ENCODE measurements around the gene PATE4. TPM values are rescaled to one million over a fixed set of nuclear protein-coding genes. Genes with fewer than 3 reads are reported as not detected.
"Not testable (repeated sequence)": the region's sequence is repeated elsewhere in the genome, so short reads cannot be mapped to it uniquely, and the experiment has no call there.

Gene PATE4, protein sequence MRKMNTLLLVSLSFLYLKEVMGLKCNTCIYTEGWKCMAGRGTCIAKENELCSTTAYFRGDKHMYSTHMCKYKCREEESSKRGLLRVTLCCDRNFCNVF
- total RNA-seq: not detected in 2 replicates

DNA sequence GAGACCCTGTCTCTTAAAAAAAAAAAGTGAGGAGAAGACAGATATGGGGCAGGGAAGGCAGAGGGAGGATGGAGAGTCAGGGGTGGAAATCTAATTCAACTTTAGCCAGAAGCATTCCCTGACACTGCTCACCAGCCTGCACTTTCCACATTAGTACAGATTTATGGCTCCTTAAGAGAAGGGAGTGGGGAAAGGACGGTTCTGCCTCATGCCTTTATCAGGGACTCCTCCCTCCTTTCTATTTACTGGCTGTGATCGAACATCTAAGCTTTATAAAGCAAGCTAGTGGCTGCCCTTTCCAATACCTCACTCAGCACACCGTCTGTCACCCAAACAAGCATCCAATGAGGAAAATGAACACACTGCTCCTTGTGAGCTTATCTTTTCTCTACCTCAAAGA lies at the start of gene PATE4:
Gene PATE4, plus strand, starts transcription at position 301 of the 400 bp plus-strand sequence. Its CDS starts 44 bp downstream, at position 345.
- intact Hi-C loops (cut with micrococcal nuclease): no loop called here

DNA sequence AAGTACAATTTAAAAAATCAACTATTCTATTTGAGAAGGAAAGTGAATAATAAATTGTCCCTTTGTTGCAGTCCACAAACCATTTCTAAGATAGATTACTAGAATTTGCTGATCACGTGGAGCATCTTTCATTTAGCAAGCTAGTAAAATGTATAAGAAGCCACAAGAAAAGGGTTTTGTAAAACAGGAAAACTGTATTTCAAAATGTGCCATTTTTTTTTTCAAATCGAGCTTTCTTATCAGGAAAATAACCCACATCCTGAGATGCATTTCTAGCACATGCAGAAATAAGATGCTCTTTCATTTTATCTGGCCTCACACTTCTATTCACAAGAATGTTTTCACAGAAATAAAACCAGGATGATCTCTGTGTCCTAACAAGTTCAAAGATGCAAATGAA lies 48.4 kb upstream of the PATE4 start:
- intact Hi-C loops (cut with micrococcal nuclease): no loop called here

DNA sequence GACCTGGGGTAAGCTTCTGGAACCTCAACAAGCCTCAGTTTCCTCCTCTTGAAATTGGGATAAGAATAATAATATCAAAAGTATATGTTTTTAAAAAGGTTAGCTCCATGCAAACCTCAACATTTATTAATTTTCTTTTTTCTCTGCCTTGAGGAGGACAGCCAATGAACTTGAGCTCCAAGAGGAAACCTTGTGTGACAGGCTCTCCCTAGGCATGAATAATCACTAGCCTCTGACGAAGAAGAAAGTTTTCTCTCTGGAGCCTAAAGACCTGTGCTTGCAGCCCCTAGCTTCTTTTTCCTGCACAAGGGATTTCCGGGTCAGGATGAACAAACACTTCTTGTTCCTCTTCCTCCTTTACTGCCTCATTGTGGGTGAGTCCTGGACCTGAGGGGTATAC lies 45.3 kb upstream of the PATE4 start, which contains the start of gene PATE3:
Gene PATE3, plus strand, starts transcription at position 301 of the 400 bp plus-strand sequence. Its CDS starts 25 bp downstream, at position 326.
- intact Hi-C loops (cut with micrococcal nuclease): no loop called here

DNA sequence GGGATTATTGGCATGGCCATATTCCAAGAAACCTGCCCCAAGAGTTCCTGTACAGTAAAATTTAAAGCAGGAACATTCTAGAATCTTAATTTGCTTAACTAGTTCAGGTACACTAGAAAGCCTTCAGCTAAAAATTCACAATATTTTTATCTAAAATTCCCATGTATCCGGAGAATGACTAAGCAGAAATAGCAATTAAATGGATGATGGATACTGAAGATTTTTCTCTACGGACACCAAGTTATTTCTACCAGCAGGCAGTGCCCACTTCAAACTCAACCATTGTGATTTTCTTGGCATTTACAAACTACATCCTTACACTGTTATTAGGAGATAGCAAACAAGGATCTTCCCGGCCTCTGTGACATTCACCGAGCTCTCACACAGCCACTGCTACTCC lies 42.3 kb upstream of the PATE4 start:
- intact Hi-C loops (cut with micrococcal nuclease): no loop called here

DNA sequence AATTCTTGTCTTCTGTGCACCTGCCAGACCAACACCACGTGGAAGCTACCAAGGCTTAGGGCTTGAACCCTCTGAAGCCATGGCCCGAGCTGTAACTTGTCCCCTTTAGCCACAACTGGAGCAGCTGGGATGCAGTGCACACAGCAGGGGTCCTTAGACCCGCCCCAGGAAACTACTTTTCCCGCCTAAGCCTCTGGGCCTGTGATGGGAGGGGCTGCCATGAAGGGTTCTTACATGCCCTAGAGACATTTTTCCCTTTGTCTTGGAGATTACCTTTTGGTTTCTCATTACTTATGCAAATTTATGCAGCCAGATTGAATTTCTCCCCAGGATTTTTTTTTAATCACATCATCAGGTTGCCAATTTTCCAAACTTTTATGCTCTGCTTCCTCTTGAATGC lies 35.5 kb upstream of the PATE4 start:
- intact Hi-C loops (cut with micrococcal nuclease): no loop called here

DNA sequence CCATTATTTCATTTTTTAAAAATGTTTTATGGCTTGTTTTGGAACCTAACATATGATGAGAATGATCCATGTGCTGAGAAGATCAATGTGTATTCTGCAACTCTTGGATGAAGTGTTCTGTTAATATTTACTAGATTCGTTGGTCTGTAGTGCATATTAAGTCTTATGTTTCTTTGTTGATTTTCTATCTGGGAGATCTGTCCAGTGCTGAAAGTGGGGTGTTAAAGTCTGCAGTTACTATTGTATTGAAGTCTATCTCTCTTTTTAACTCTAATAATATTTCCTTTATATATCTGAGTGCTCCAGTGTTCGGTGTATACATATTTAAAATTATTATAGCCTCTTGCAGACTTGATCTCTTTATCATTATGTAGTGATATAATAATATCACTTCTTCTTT lies 33.3 kb upstream of the PATE4 start:
- intact Hi-C loops (cut with micrococcal nuclease): no loop called here

DNA sequence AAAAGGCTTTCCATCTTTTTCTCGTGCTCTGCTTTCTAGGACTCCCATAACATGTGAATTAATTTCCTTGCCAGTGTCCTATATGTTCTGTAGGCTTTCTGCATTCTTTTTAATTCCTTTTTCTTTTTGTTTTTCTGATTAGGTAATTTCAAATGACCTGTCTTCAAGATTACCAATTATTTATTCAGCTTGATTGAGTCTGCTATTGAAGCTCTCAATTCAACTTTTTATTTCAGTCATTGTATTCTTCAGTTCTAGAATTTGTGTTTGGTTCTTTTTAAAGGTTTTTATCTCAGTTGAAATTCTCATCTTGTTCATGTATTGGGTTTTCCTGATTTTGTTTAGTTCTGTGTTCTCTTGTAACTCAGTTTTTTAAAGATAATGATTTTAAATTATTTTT lies 30.7 kb upstream of the PATE4 start:
- intact Hi-C loops (cut with micrococcal nuclease): no loop called here

DNA sequence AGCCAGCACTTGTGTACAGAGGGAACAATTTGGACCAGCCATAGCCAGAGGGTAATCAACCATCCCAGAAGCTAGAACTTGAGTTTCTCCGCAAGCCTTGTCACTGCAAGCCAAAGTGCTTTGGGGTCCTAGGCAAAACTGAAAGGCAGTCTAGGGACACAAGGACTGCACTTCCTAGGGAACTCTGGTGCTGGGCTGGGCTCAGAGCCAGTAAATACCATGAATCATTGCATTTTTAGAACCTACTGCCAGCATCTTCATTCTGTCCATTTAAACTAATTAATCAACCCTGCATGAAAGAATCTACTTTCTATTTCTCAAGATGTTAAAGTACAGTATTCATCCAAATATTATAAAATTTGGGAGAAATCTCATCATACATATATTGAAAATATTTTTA lies 25.2 kb upstream of the PATE4 start:
- intact Hi-C loops (cut with micrococcal nuclease): no loop called here

DNA sequence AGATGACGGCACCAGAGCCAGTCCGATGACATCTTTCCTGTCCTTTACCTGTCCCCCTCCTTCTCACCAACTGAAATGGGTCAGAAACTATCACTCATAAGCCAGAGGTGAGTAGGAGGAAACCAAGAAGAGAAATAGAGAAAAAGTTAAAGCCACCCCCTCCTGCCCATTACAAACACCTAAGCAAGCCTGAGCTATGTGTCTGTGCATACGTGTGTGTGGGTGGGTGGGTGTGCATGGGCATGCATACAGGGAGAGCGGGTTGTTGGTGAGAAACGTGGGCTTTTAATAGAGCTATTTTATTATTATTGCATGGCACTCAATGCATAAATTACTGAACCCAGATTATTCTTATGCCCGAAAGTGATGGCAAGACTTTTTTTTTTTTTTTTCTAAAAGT lies 2.6 kb downstream of the PATE4 start:
- intact Hi-C loops (cut with micrococcal nuclease): no loop called here

DNA sequence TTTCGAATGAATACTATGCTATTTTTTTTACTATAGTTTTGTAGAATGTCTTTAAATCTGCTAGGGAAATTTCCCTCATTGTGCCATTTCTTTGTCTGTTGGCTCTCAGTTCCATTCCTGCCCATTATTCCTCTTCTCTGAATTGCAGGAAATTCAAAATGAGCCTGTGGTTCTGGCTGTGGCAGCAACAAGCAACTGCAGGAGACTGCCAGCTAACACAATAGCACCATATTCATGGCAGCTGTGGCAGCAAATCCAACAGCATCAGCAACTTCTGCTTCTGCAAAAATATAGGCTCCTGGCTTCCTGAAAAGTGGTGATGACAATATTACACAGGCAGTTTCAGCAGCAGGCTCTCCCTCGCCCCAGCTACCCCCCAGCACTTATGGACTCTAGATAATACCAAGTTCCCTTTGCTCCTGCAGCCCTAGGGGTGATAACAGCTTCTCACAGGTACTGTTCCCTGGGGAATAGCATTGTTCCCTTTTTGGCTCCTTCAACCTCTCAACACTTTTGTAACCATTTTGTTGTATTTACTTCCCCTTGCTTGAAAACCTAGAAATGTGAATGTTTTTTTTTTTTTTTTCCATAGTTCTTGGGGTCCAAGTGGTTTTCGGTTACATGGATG lies 9.3 kb downstream of the PATE4 start:
- intact Hi-C loops (cut with micrococcal nuclease): no loop called here

DNA sequence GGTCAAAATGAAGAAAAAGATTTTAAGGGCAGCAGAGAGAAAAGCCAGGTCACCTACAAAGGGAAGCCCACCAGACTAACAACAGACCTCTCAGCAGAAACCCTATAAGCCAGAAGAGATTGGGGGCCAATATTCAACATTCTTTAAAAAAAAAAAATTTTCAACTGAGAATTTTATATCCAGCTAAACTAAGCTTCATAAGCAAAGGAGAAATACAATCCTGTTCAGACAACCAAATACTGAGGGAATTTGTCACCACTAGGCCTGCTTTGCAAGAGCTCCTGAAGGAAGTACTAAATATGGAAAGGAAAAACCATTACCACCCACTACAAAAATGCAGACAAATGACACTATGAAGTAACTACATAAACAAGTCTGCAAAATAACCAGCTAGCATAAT lies 13.1 kb downstream of the PATE4 start:
- intact Hi-C loops (cut with micrococcal nuclease): no loop called here

DNA sequence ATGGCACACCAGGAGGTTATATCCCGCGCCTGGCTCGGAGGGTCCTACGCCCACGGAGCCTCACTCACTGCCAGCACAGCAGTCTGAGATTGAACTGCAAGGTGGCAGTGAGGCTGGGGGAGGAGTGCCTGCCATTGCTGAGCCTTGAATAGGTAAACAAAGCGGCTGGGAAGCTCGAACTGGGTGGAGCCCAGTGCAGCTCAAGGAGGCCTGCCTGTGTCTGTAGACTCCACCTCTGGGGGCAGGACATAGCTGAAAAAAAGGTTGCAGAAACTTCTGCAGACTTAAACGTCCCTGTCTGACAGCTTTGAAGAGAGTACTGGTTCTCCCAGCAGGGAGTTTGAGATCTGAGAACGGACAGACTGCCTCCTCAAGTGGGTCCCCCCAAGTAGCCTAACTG lies 24.6 kb downstream of the PATE4 start:
- intact Hi-C loops (cut with micrococcal nuclease): not testable (repeated sequence)

DNA sequence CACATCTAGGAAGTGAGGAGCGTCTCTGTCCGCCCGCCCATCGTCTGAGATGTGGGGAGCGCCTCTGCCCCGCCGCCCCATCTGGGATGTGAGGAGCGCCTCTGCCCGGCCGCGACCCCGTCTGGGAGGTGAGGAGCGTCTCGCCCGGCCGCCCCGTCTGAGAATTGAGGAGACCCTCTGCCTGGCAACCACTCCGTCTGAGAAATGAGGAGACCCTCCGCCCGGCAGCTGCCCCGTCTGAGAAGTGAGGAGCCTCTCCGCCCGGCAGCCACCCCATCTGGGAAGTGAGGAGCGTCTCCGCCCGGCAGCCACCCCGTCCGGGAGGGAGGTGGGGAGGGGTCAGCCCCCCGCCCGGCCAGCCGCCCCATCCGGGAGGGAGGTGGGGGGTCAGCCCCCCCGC lies 29.7 kb downstream of the PATE4 start:
- intact Hi-C loops (cut with micrococcal nuclease): not testable (repeated sequence)

DNA sequence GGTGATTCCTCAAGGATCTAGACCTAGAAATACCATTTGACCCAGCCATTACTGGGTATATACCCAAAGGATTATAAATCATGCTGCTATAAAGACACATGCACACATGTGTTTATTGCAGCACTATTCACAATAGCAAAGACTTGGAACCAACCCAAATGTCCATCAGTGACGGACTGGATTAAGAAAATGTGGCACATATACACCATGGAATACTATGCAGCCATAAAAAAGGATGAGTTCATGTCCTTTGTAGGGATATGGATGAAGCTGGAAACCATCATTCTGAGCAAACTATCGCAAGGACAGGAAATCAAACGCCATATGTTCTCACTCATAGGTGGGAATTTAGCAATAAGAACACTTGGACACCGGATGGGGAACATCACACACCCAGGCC lies 32.2 kb downstream of the PATE4 start:
- intact Hi-C loops (cut with micrococcal nuclease): not testable (repeated sequence)

DNA sequence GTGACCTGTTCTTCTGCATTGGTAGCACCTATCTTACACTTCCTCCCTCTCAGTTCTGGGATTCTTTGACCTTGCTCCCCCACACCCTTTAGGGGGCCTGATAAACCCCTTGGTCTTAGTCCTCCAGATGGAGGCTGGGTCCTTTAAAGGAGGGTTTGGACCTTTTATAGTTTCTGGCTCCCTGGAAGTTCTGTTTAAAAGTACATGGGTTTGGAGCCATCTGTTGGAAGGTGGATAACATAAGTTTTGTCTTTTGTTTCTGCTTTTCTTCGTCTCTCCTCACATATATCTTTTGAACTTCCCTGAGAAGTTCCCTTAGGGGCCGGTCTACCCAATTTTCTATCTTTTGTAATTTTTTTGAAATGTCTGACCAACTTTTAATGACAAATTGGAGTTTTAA lies 36.4 kb downstream of the PATE4 start:
- intact Hi-C loops (cut with micrococcal nuclease): no loop called here

DNA sequence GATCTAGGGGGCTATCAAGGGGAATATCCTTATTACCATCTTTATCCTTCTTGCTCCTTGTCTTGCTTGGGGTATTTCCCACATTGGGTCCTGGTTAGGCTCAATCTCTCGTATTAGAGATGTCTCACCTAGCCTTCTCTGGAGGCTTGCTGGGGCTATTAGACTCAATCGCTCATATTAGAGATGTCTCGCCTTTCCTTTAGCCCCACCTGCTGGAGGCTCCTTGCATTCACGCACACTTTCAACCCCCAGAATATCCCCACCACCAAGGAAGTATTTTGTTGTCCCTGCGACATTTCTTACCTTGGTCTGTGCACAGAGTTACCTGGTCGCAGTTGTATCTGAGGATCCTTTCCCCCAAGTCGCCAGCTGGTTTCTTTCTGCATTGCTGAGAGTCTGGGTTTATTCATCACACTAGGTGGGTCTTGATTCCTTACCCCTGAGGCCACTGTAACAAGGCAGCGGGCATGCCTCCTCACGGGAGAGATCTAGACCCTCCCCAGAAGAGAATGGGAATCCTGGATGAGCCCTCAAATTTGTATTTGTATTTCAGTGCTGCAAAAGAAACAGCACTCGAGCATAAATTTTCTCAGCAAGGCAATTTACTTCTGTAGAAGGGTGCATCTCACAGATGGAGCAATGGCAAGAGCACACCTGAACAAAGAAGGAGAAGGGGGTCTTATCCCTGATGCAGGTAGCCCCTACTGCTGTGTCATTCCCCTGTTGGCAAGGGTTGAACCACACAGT lies 38.4 kb downstream of the PATE4 start:
- intact Hi-C loops (cut with micrococcal nuclease): loop anchor here (5.0 to 10.0 kb wide), 4 partner anchors 304 to 909 kb away; partner anchors contain the start of gene EI24

DNA sequence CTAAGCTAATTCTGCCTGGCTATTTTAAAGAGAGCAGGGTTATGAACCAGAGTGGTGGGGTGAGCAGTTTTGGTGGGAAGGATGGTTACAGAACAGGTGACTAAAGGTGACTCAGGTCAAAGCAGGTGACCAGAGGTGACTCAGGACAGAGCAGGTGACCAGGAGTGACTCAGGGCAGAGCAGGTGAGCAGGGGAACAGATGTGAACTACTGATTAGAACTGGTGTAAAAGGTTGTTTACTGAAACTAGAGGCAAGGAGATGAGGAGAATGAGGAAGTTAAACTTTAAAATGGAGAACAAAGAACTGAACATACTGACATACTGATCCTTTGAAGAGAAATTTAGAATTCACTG lies 39.0 kb downstream of the PATE4 start:
- intact Hi-C loops (cut with micrococcal nuclease): loop anchor here (5.0 to 10.0 kb wide), 4 partner anchors 305 to 910 kb away; partner anchors contain the start of gene EI24

DNA sequence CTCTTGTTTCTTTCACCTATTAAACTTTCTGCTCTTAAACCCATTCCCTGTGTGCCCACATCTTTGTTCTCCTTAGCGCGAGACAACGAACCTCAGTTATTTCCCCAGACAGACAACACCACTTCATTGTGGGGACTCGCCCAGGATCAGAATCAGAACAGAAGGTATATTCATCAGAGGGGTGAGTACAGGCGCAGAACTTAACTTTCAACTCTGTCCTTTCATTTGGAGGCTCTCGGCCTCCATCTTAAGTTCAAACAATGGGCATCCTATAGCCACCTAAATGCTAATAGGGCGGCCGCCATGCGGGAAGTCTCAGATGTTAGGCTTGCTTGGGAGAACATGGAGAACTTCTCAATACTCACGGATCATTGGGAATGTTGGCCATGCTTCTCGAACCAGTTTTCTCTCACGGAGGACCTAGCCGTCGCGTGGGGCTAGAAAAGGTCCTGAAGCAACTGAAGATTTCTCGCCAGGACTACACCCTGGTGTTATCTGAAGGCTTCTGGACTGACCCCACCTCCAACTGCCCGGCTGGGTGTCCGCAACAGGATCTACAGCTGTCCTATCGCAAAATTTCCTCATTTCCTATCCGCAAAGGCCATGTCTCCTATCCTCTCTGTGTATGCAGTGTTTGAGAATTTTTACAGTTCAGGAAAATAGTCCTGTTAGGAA lies 40.9 kb downstream of the PATE4 start:
- intact Hi-C loops (cut with micrococcal nuclease): loop anchor here (1.0 to 10.0 kb wide), 6 partner anchors 150 to 912 kb away; partner anchors contain the start of genes CHEK1 and EI24

DNA sequence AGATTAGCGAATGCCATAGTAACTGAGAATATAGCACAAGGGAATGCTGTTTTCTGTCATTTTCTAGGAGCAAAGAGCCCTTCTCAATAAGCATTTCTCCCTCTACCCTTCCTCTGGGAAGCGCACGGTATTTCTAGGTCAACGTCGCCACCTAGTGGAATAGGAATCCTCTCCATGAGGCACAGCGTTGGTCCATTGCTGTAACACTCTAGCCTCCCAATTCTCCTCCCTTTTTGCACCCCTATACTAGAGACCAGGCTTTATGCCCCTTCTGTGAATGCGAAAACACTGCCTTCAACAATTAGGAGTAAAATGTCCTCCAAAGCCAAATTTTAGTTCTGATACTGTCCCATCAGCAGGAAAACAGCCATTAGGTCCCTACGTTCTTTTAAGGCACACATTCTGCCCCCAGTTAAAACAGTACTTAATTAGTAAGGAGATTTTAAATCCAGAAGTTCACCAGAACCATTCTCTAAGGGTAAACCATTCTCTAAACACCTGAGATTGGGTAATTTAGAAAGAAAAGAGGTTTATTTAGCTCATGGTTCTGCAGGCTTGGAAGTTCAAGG lies 41.5 kb downstream of the PATE4 start:
- intact Hi-C loops (cut with micrococcal nuclease): loop anchor here (1.0 to 10.0 kb wide), 6 partner anchors 150 to 912 kb away; partner anchors contain the start of genes CHEK1 and EI24

DNA sequence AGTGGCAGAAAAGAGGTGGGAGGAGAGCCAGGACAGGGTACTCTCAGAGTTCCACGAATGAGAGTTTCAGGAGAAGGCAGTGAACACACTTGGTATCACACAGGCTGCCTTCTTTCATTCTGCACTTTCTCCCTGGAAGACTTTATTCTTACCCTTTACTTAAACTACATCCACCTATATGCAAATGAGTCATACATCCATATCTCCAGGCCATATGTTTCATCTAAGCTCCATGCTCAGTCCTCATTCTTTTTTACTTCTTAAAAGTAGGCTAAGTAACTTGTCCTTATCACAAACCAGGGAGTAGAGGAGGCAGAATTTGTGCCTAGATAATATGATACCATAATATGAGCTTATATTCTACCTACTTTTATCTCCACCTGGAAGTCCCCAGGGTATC lies 48.2 kb downstream of the PATE4 start:
- intact Hi-C loops (cut with micrococcal nuclease): loop anchor here (10.0 kb wide), 1 partner anchor 766 kb away; the partner anchor contains the start of gene TMEM218

DNA sequence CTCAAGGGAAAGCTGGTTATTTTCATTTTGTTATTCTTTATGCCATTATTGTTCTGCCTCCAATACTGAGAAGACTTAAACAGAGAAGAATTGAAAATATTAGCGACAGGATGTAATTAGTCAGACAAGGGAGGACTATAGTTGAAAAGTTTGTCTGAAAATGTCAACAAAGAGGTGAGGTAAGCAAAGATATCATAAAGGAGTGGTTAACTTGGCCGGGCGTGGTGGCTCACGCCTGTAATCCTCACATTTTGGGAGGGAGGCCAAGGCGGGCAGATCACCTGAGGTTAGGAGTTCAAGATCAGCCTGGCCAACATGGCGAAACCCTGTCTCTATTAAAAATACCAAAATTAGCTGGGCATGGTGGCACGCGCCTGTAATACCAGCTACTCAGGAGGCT lies 50.3 kb downstream of the PATE4 start:
- intact Hi-C loops (cut with micrococcal nuclease): loop anchor here (10.0 kb wide), 1 partner anchor 769 kb away; the partner anchor contains the start of gene TMEM218
